HepG2 (cell line): ENCODE measurements around the gene WIPF2. TPM values are rescaled to one million over a fixed set of nuclear protein-coding genes. Genes with fewer than 3 reads are reported as not detected.
A peak's percentile ranks its signal among the peaks of the same experiment; 100 is the strongest.

Experiments
- AGO1 ChIP-seq: fragments of 200-400 bp; formaldehyde crosslinking; IDR thresholded peaks from 2 replicates; pipeline ENCODE4 v1.6.1; 2017; ENCODE audit warnings: mild to moderate bottlenecking, low read depth, low read length, moderate library complexity; ENCODE audit not compliant: poor library complexity, severe bottlenecking
- CCDC6 ChIP-seq: sonication (generic); formaldehyde crosslinking; IDR thresholded peaks from 2 replicates; pipeline ENCODE4 v1.8.1; 2022; ENCODE audit warnings: mild to moderate bottlenecking, missing genetic modification reagents, moderate library complexity
- CREBL2 ChIP-seq: sonication (generic); formaldehyde crosslinking; IDR thresholded peaks from 2 replicates; pipeline ENCODE4 v1.8.1; 2023; ENCODE audit warnings: missing genetic modification reagents, mild to moderate bottlenecking, borderline replicate concordance
- GRHL1 ChIP-seq: sonication (generic); formaldehyde crosslinking; conservative IDR thresholded peaks from 2 replicates; pipeline ENCODE4 v1.8.0; 2022; ENCODE audit warnings: missing genetic modification reagents
- IKZF1 ChIP-seq: fragments of 450-650 bp; IDR thresholded peaks from 2 replicates; pipeline ENCODE4 v1.7.1; 2016
- MTF2 ChIP-seq: sonication (generic); formaldehyde crosslinking; IDR thresholded peaks from 2 replicates; pipeline ENCODE4 v1.5.0; 2020; ENCODE audit warnings: missing genetic modification reagents, borderline replicate concordance
- NFAT5 ChIP-seq: sonication (generic); formaldehyde crosslinking; IDR thresholded peaks from 2 replicates; pipeline ENCODE4 v1.4.0; 2020; ENCODE audit warnings: missing genetic modification reagents
- SMC3 ChIP-seq: IDR thresholded peaks from 2 replicates; pipeline ENCODE4 v1.6.1; 2011; ENCODE audit warnings: low read length, improper control_type of control experiment
- SUZ12 ChIP-seq: fragments of 150-350 bp; IDR thresholded peaks from 2 replicates; pipeline ENCODE4 v1.6.1; 2014; ENCODE audit warnings: low read depth, low read length
- THRA ChIP-seq: sonication (generic); formaldehyde crosslinking; IDR thresholded peaks from 2 replicates; pipeline ENCODE4 v1.4.0; 2020; ENCODE audit warnings: missing genetic modification reagents, borderline replicate concordance
- U2AF1 ChIP-seq: fragments of 200-400 bp; formaldehyde crosslinking; optimal IDR thresholded peaks from 2 replicates; pipeline ENCODE3; 2017; ENCODE audit warnings: mild to moderate bottlenecking, low read depth, low read length
- YEATS2 ChIP-seq: sonication (generic); formaldehyde crosslinking; IDR thresholded peaks from 2 replicates; pipeline ENCODE4 v1.4.0; 2020; ENCODE audit warnings: missing genetic modification reagents, borderline replicate concordance
- ZBTB42 ChIP-seq: sonication (generic); formaldehyde crosslinking; IDR thresholded peaks from 2 replicates; pipeline ENCODE4 v1.5.0; 2020; ENCODE audit warnings: mild to moderate bottlenecking, missing genetic modification reagents
- ZBTB8A ChIP-seq: sonication (generic); formaldehyde crosslinking; IDR thresholded peaks from 2 replicates; pipeline ENCODE4 v1.4.0; 2020; ENCODE audit warnings: mild to moderate bottlenecking, low read depth, missing genetic modification reagents, borderline replicate concordance
- ZNF296 ChIP-seq: sonication (generic); formaldehyde crosslinking; conservative IDR thresholded peaks from 2 replicates; pipeline ENCODE4 v1.5.0; 2020; ENCODE audit warnings: mild to moderate bottlenecking, missing genetic modification reagents
- ZNF432 ChIP-seq: sonication (generic); formaldehyde crosslinking; IDR thresholded peaks from 2 replicates; pipeline ENCODE4 v1.5.0; 2020; ENCODE audit warnings: missing genetic modification reagents, mild to moderate bottlenecking, borderline replicate concordance
- ZNF460 ChIP-seq: sonication (generic); formaldehyde crosslinking; IDR thresholded peaks from 2 replicates; pipeline ENCODE4 v1.5.1; 2020; ENCODE audit warnings: missing genetic modification reagents, mild to moderate bottlenecking, borderline replicate concordance
- ZNF576 ChIP-seq: sonication (generic); formaldehyde crosslinking; IDR thresholded peaks from 2 replicates; pipeline ENCODE4 v1.4.0; 2020; ENCODE audit warnings: mild to moderate bottlenecking, missing genetic modification reagents
- polyA plus RNA-seq, 8 experiments: library from polyadenylated mRNA; depleted of rRNA in 3 of 8; stranded (reverse) in 7 of 8; unstranded in 1 of 8; fragments of >200 nt; fragmentation: Illumina TruSeq in 4 of 8; extraction: Trizol in 4 of 8; gene quantifications; 2 replicates each; pipeline versions ENCODE4 v1.2.1 to v1.2.3, GENCODE V29; 2011 to 2016; ENCODE audit warnings: low read depth in 4 of 8, missing spikeins in 1 of 8, mixed read lengths in 1 of 8; ENCODE audit not compliant: insufficient read depth in 1 of 8
- total RNA-seq, 5 experiments: library from RNA; depleted of rRNA; stranded (reverse); fragments of >200 nt; fragmentation: Illumina TruSeq; extraction: Trizol; gene quantifications; 2 replicates each; pipeline ENCODE4 v1.2.3, GENCODE V29; 2016; ENCODE audit warnings: low read depth in 1 of 5
- TF ChIP-seq, protein P1 (sequence below): sonication (generic); formaldehyde crosslinking; IDR thresholded peaks from 2 replicates; pipeline ENCODE4 v1.4.0; 2020; ENCODE audit warnings: missing genetic modification reagents

Gene WIPF2
- total and polyA plus RNA-seq, 2 of the 13 experiments (the other 11 are each of a cell fraction or from before 2014, with no cell fraction given), result 7.2 to 10.8 TPM

DNA sequence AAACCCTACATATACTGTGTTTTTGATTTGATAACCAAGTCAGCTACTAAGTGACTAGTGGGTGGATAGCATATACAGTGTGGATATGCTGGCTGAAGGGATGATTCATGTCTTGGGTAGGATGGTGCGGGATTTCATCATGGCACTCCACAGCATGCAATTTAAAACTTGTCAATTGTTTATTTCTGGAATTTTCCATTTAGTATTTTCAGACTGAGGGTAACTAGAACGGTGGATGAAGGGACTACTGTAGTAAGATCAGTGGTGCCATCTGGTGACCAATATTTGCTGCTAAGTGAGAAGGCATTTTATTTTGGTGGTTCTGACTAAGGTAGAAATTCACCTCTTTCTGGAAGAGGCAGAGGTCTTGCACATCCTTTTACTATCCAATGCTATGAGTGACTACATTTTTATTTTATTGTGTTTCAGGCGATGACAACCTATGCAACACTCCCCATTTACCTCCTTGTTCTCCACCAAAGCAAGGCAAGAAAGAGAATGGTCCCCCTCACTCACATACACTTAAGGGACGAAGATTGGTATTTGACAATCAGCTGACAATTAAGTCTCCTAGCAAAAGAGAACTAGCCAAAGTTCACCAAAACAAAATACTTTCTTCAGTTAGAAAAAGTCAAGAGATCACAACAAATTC is 71.7 kb downstream of the WIPF2 start (continued):
- TF ChIP-seq ZNF296 (CRISPR knock-in tag), result no peak
- no peak for TF ChIP-seq ZNF460 (CRISPR knock-in tag)
- peak; percentile 42; the same call in 1 of the 2 replicates for TF ChIP-seq YEATS2 (CRISPR knock-in tag)
- no peak for TF ChIP-seq U2AF1
- no peak for TF ChIP-seq SUZ12
- no peak for TF ChIP-seq ZBTB42
- no peak for TF ChIP-seq ZNF576 (CRISPR knock-in tag)
- no peak for TF ChIP-seq AGO1
- TF ChIP-seq SMC3, result peak; percentile 93
- no peak for TF ChIP-seq NFAT5 (CRISPR knock-in tag)
- TF ChIP-seq ZBTB8A, result no peak
- no peak for TF ChIP-seq MTF2 (CRISPR knock-in tag)
- no peak for TF ChIP-seq CCDC6 (CRISPR knock-in tag)
- TF ChIP-seq ZNF432, result no peak
- TF ChIP-seq, protein P1, sequence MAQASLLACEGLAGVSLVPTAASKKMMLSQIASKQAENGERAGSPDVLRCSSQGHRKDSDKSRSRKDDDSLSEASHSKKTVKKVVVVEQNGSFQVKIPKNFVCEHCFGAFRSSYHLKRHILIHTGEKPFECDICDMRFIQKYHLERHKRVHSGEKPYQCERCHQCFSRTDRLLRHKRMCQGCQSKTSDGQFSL (CRISPR knock-in tag), result no peak
- TF ChIP-seq THRA, result peak; percentile 56; the same call in 1 of the 2 replicates
- no peak for TF ChIP-seq CREBL2 (CRISPR knock-in tag)
- TF ChIP-seq IKZF1, result no peak
- TF ChIP-seq GRHL1 (CRISPR knock-in tag), result no peak
